WTC11 (cell line): ENCODE measurements around the gene ETV5. TPM values are rescaled to one million over a fixed set of nuclear protein-coding genes. Genes with fewer than 3 reads are reported as not detected.

Experiments
- ATAC-seq: fragments of 200-7000 bp; cut with Tn5 transposase; 2 replicates; pipeline ENCODE4 v1.10.0; 2021; ENCODE audit warnings: mild to moderate bottlenecking, moderate library complexity
- CTCF ChIA-PET: fragments of 300-600 bp; sonication (Branson Sonifier 250); formaldehyde crosslinking; loops from one replicate; lab custom pipeline; 2021; ENCODE audit warnings: antibody characterized with exemption; lab: Charles Lee
- POLR2A ChIA-PET: fragments of 350-600 bp; sonication (Branson Sonifier 250); formaldehyde crosslinking; loops from one replicate; lab custom pipeline; 2021; ENCODE audit warnings: antibody characterized with exemption; lab: Charles Lee
- DNase-seq: peaks from one replicate; pipeline ENCODE4 v3.0.0; 2021; ENCODE audit warnings: low spot score
- H3K27ac Mint-ChIP-seq: 2 replicates; pipeline ENCODE4 v1.8.0; 2021; ENCODE audit warnings: mixed read lengths
- H3K27me3 Mint-ChIP-seq: 2 replicates; pipeline ENCODE4 v1.8.0; 2021; ENCODE audit warnings: low read depth, mild to moderate bottlenecking, moderate library complexity, mixed read lengths
- H3K36me3 Mint-ChIP-seq: 2 replicates; pipeline ENCODE4 v1.8.0; 2021; ENCODE audit warnings: mixed read lengths
- H3K4me1 Mint-ChIP-seq: 2 replicates; pipeline ENCODE4 v1.8.0; 2022; ENCODE audit warnings: mixed read lengths
- H3K4me3 Mint-ChIP-seq: 2 replicates; pipeline ENCODE4 v1.8.0; 2021; ENCODE audit warnings: mild to moderate bottlenecking, moderate library complexity, mixed read lengths
- H3K9me3 Mint-ChIP-seq: 2 replicates; pipeline ENCODE4 v1.8.0; 2021; ENCODE audit warnings: mixed read lengths
- ATF2 ChIP-seq: sonication (generic); formaldehyde crosslinking; IDR thresholded peaks from 2 replicates; pipeline ENCODE4 v1.8.1; 2022; ENCODE audit warnings: low read depth, missing genetic modification reagents, borderline replicate concordance
- ATF3 ChIP-seq: sonication (generic); formaldehyde crosslinking; conservative IDR thresholded peaks from 2 replicates; pipeline ENCODE4 v1.8.1; 2022; ENCODE audit warnings: mild to moderate bottlenecking, missing genetic modification reagents
- ATF6 ChIP-seq: sonication (generic); formaldehyde crosslinking; IDR thresholded peaks from 2 replicates; pipeline ENCODE4 v1.8.1; 2023; ENCODE audit warnings: mild to moderate bottlenecking, missing genetic modification reagents
- CREM ChIP-seq: sonication (generic); formaldehyde crosslinking; IDR thresholded peaks from 2 replicates; pipeline ENCODE4 v1.8.1; 2022; ENCODE audit warnings: mild to moderate bottlenecking, missing genetic modification reagents, moderate library complexity
- E2F4 ChIP-seq: sonication (generic); formaldehyde crosslinking; IDR thresholded peaks from 2 replicates; pipeline ENCODE4 v1.8.1; 2022; ENCODE audit warnings: low read depth, mild to moderate bottlenecking, moderate library complexity, missing genetic modification reagents, borderline replicate concordance
- E2F5 ChIP-seq: sonication (generic); formaldehyde crosslinking; IDR thresholded peaks from 2 replicates; pipeline ENCODE4 v1.8.1; 2022; ENCODE audit warnings: mild to moderate bottlenecking, moderate library complexity, missing genetic modification reagents
- EMX1 ChIP-seq: fragments of 250-450 bp; sonication (Bioruptor Pico); IDR thresholded peaks from 2 replicates; pipeline ENCODE4 v1.8.0; 2021; ENCODE audit warnings: mild to moderate bottlenecking
- ERG ChIP-seq: fragments of 250-450 bp; sonication (Bioruptor Pico); IDR thresholded peaks from 2 replicates; pipeline ENCODE4 v1.8.0; 2021; ENCODE audit warnings: mild to moderate bottlenecking
- GRHL2 ChIP-seq: fragments of 250-450 bp; sonication (Bioruptor Pico); IDR thresholded peaks from 2 replicates; pipeline ENCODE4 v1.8.0; 2022; ENCODE audit warnings: mild to moderate bottlenecking, moderate library complexity; ENCODE audit not compliant: insufficient replicate concordance, severe bottlenecking
- GTF2I ChIP-seq: fragments of 250-450 bp; sonication (Bioruptor Pico); conservative IDR thresholded peaks from 2 replicates; pipeline ENCODE4 v1.4.0; 2021; ENCODE audit warnings: mild to moderate bottlenecking
- KAT7 ChIP-seq: sonication (generic); formaldehyde crosslinking; IDR thresholded peaks from 2 replicates; pipeline ENCODE4 v1.8.1; 2023; ENCODE audit warnings: missing genetic modification reagents, mild to moderate bottlenecking, borderline replicate concordance
- RELA ChIP-seq: sonication (generic); formaldehyde crosslinking; IDR thresholded peaks from 2 replicates; pipeline ENCODE4 v1.8.1; 2022; ENCODE audit warnings: missing genetic modification reagents, mild to moderate bottlenecking, borderline replicate concordance
- SP1 ChIP-seq: sonication (generic); formaldehyde crosslinking; conservative IDR thresholded peaks from 2 replicates; pipeline ENCODE4 v1.8.1; 2022; ENCODE audit warnings: missing genetic modification reagents
- TCF7 ChIP-seq: sonication (generic); formaldehyde crosslinking; IDR thresholded peaks from 2 replicates; pipeline ENCODE4 v1.8.0; 2022; ENCODE audit warnings: mild to moderate bottlenecking, low read depth, missing genetic modification reagents, moderate library complexity
- ZBTB43 ChIP-seq: sonication (generic); formaldehyde crosslinking; IDR thresholded peaks from 2 replicates; pipeline ENCODE4 v1.8.1; 2023; ENCODE audit warnings: mild to moderate bottlenecking, missing genetic modification reagents
- ZNF263 ChIP-seq: sonication (generic); formaldehyde crosslinking; IDR thresholded peaks from 2 replicates; pipeline ENCODE4 v1.8.1; 2022; ENCODE audit warnings: low read depth, mild to moderate bottlenecking, moderate library complexity, missing genetic modification reagents
- ZNF317 ChIP-seq: sonication (generic); formaldehyde crosslinking; IDR thresholded peaks from 2 replicates; pipeline ENCODE4 v1.8.1; 2023; ENCODE audit warnings: low read depth, mild to moderate bottlenecking, moderate library complexity, missing genetic modification reagents, borderline replicate concordance
- ZSCAN18 ChIP-seq: fragments of 250-450 bp; sonication (Bioruptor Pico); IDR thresholded peaks from 2 replicates; pipeline ENCODE4 v2.1.2; 2022; ENCODE audit warnings: mild to moderate bottlenecking, moderate library complexity
- total RNA-seq: library from RNA; stranded (reverse); gene quantifications from 3 replicates; pipeline ENCODE4 v1.2.3, GENCODE V29; 2021

Gene ETV5
- total RNA-seq, 1 experiment from 2014 or later, result 71.3 TPM

GRCh38 chr3:186084264-186084663, 24.6 kb downstream of the ETV5 start:
- no peak for ATAC-seq
- Mint-ChIP-seq H3K27me3 (no peaks in the 10 kb centered on the region), H3K4me3 (no peak overlapping the region), H3K4me1 (peaks cover 62% of the 10 kb centered on the region), H3K36me3 (peaks cover 33% of the 10 kb centered on the region), H3K9me3 (peaks cover 12% of the 10 kb centered on the region), H3K27ac (no peak overlapping the region)
- TF ChIP-seq RELA, result no peak
- TF ChIP-seq ZSCAN18, result no peak
- TF ChIP-seq CREM (CRISPR knock-in tag), result no peak
- TF ChIP-seq ERG (CRISPR knock-in tag), result no peak
- no peak for TF ChIP-seq ATF6 (CRISPR knock-in tag)
- no peak for TF ChIP-seq GTF2I (CRISPR knock-in tag)
- no peak for TF ChIP-seq SP1 (CRISPR knock-in tag)
- no peak for TF ChIP-seq ZNF317
- ChIA-PET CTCF (interaction anchor here (0.6 to 1.0 kb wide), 6 partner anchors 14 to 135 kb away, joined by 3 to 8 read pairs (median 3); no protein-coding TSS in a partner anchor), POLR2A (interaction anchor here (0.6 to 2.2 kb wide), 2 partner anchors 13 to 38 kb away, joined by 3 to 6 read pairs; no protein-coding TSS in a partner anchor)
- DNase-seq, result no peak

GRCh38 chr3:186083746-186084145, 25.1 kb downstream of the ETV5 start:
- peaks cover 37% of the 10 kb centered on the region for H3K36me3 Mint-ChIP-seq
- no peak for DNase-seq
- H3K4me1 Mint-ChIP-seq, result peaks cover 67% of the 10 kb centered on the region
- ChIA-PET POLR2A (interaction anchor here (0.9 to 2.2 kb wide), 2 partner anchors 13 to 43 kb away, joined by 3 to 6 read pairs; no protein-coding TSS in a partner anchor), CTCF (interaction anchor here (0.6 to 1.0 kb wide), 3 partner anchors 15 to 178 kb away, joined by 3 to 4 read pairs (median 3); no protein-coding TSS in a partner anchor)
- peak; percentile 7; the same call in 1 of the 2 replicates for ATAC-seq
- no peak overlapping the region for H3K4me3 Mint-ChIP-seq
- no peaks in the 10 kb centered on the region for H3K27me3 Mint-ChIP-seq
- TF ChIP-seq TCF7 (CRISPR knock-in tag), result no peak
- no peak for TF ChIP-seq ZBTB43
- TF ChIP-seq ATF3 (CRISPR knock-in tag), result no peak
- TF ChIP-seq KAT7 (CRISPR knock-in tag), result no peak
- no peak for TF ChIP-seq ATF2 (CRISPR knock-in tag)
- TF ChIP-seq E2F4, result no peak
- no peak for TF ChIP-seq ZNF263 (CRISPR knock-in tag)
- no peak for TF ChIP-seq EMX1
- TF ChIP-seq GRHL2, result no peak
- TF ChIP-seq ZNF317, result no peak
- TF ChIP-seq ZSCAN18, result no peak
- TF ChIP-seq E2F5 (CRISPR knock-in tag), result no peak
- peak overlapping the region; percentile 83 for H3K27ac Mint-ChIP-seq
- H3K9me3 Mint-ChIP-seq, result peaks cover 12% of the 10 kb centered on the region
